HG02610 (cell line): ENCODE results near the gene GLS.
"Not testable (repeated sequence)": the region's sequence is repeated elsewhere in the genome, so short reads cannot be mapped to it uniquely, and the experiment has no call there.

Source experiments
- ATAC-seq: cut with Tn5 transposase; IDR thresholded peaks from one replicate; pipeline ENCODE4 v1.9.1; 2021; ENCODE audit warnings: mild to moderate bottlenecking, moderate library complexity; ENCODE audit not compliant: unreplicated experiment

GLS gene

GRCh38 chr2:190882856-190883582 lies 2.4 kb downstream of the GLS start:
- ATAC-seq, result no peak

GRCh38 chr2:190885844-190886243 lies 5.2 kb downstream of the GLS start:
- not testable (repeated sequence) for ATAC-seq

DNA sequence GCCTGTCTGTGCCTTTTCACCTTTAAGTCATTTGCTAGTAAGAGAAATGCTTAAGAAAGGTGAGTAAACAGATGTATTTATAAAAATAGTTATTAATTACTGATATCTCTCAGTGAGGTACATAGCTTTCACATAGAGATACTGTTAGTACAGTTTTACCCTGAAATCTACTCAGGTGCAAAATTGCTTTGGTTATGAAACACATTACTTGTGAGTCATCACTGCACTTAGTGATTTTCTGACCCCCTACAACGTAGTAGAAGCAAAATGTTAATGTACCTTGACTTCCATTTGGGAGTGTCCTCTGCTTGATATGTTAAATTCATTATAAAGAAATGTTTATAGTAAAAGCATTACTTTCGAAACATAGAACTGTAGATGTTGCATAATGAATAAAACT lies 6.5 kb downstream of the GLS start:
- ATAC-seq, result peak; percentile 83

DNA sequence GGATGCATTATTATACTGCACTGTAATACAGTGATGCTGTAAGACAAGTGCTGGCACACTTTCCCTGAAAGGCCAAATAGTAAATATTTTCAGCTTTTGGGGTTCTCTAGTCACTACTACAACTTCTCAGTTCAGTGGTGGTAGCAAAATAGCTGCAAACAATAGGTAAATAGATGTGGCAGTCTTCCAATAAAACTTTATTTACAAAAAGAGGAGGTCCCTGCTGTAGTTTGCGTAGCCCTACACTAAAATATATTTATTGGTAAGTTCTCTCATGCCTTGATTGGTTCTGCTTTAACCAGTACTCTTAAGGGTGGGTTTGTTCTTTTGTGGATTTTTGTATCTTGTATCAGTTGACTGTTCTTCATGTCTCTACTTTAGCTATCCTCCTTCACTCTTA lies 7.8 kb downstream of the GLS start:
- no peak for ATAC-seq

- no peak for ATAC-seq
Measured at GRCh38 chr2:190889175-190889943, 8.7 kb downstream of the GLS start.

- peak; percentile 50 for ATAC-seq
Measured at GRCh38 chr2:190891372-190891771, 10.8 kb downstream of the GLS start.

GRCh38 chr2:190891889-190892288 lies 11.3 kb downstream of the GLS start:
- no peak for ATAC-seq

- ATAC-seq, result no peak
Measured at GRCh38 chr2:190893157-190893556, 12.5 kb downstream of the GLS start.

DNA sequence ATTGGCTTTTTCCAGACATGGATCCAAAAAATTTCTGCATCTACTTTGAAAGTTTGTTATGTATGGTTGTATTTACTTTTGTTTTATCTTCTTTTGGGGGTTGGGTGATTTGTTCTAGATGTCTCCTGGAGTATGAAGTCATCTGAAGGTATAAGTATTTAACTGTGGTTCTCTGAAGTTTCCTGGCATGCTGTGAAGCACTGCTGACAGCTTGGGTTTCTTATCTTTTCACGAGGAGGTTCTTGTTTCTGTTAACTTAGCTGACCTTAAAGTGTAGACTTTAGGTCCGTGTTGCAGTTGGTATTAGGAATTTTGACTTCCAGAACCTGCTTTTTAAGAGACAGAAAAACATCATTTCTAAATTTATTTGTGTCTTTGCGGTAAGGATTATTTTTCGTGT lies 15.9 kb downstream of the GLS start:
- ATAC-seq, result no peak

GRCh38 chr2:190903693-190904450 lies 23.3 kb downstream of the GLS start:
- no peak for ATAC-seq

DNA sequence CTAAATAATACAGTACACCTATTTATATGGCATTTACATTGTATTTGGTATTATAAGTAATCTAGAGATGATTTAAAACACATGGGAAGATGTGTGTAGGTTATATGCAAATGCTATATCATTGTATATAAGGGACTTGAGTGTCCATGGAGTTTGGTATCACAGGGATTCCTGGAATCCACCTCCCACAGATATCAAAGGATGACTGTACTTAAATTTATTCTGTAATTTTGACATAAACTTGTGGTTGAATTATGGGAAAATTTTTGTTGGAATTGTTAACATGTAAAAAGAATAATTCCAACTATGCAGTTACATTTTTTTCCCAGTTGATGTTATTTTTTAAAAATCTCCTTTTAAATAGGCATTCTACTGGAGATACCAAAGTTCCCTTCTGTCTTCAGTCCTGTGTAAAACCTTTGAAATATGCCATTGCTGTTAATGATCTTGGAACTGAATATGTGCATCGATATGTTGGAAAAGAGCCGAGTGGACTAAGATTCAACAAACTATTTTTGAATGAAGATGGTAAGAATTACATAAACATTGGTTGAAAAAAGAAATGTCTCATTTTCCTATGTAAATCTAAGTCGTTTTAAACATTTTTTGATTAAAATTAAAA lies 24.1 kb downstream of the GLS start:
- no peak for ATAC-seq

DNA sequence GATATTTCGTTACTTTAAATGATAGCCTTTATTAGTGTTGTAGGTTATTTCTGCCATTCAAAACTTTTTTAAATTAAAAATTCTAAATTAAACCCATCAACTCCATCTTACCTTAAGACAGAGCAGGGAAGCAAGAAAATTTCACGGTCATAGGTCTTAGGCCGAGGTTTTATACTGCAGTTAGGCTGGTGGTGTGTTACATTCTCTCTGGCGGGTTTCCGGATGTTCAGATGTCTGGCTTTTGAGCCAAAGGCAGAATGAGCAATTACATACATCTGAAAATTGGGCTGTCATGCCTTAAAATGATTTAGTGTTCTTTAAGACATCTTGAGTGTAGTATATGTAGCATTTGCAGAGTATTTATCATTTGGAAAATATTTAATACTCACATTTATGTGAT lies 27.9 kb downstream of the GLS start:
- ATAC-seq, result no peak

- ATAC-seq, result no peak
Measured at GRCh38 chr2:190909680-190910079, 29.1 kb downstream of the GLS start.

DNA sequence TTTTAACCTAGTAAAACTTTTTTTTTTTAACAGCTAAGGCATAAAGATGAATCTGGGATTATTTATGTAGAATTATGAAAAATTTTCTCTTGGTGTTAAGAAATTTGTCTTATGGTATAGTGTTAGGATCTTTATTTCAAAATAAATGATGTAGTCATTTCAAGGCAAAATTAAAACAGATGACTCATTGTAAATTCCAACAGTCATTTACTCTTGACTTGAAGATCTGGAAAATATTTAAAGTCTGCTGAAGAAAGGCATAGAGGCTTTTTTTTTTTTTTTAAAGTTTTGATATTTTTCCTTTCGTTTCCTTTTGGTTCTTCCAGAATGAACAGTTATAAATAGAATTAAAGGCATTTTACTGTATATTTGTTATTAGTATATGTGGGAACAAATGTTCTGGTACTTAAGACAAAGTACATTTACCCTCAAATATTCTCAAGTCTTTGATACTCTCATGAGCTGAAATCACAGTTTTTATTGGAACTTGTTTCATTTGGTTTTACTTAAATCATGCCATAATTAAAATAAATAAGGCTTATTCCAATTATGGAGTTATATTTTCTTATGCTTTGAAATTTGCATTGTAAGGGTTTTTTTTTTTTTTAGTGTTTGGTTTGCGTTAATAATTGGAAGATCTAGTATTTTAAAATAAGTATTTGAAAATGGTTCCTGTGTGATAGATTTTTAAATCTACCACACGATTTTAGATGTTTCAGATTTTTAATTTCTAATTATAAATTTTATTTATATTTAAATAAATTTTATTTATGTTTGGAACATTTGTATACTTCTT lies 29.9 kb downstream of the GLS start:
- no peak for ATAC-seq

- peak; percentile 93 for ATAC-seq
Measured at GRCh38 chr2:190911813-190912212, 31.2 kb downstream of the GLS start.

DNA sequence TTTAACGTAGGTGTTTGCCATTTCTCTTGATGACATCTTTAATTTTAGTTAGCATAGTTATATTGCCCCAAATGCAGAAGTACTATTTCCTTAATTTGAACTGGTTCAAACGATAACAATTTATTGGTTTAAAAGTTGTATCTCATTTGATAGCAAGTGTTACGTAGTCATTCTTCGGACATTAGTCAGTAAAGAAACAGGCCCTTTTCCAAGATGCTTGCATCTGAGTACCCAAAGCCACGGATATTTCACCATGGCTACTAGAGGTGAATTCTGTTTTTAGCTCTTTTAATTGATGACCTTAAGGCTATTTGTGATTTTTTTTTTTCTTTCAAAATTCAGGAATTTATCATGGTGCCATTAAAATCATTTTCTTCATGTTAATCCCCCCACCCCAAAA lies 32.1 kb downstream of the GLS start:
- no peak for ATAC-seq

DNA sequence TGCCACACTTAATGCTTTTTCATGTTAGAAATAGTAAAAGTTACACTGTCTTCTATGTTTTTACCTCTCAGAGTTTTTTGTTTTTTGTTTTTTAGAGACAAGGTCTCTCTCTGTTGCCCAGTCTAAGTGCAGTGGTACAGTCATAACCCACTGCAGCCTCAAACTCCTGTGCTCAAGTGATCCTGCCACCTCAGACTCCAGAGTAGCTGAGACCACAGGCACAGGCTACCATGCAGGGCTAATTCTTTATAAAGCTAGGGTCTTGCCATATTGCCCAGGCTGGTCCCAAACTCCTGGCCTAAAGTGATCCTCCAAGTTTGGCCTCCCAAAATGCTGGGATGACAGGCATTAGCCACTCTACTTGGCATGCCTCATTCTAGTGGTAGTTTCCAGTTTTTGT lies 33.1 kb downstream of the GLS start:
- ATAC-seq, result no peak

DNA sequence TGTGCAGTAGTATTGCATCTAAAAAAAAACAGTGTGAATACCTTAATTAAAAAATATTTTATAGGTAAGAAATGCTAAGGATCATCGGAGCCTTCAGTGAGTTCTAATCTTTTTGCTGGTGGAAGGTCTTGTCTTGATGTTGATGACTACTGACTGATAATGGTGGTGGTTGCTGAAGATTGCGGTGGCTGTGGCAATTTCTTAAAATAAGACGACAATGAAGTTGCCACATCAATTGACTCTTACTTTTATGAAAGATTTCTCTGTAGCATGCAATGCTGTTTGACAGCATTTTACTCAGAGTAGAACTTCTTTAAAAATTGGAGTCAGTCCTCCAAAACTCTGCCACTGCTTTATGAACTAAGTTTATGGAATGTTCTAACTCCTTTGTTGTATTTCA lies 36.2 kb downstream of the GLS start:
- no peak for ATAC-seq

- ATAC-seq, result no peak
Measured at GRCh38 chr2:190920085-190920484, 39.5 kb downstream of the GLS start.

DNA sequence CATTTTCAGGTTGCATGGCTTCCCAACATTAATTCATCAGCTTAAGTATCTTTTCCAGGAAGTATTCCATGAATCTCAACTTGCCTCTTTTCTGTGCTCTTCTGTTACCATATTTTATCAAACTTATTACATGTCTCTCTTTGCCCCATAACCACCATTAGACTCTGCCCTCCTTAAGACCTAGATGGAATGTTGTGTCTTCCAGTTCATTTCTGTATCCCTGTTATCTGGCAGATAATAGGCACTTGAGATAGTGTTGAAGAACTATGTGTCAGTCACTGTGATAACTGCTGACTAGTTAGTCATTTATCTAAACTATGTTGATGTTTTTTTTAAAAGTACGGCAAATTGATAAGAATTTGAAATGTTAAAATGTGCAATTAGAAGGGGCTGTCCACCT lies 41.8 kb downstream of the GLS start:
- ATAC-seq, result no peak

DNA sequence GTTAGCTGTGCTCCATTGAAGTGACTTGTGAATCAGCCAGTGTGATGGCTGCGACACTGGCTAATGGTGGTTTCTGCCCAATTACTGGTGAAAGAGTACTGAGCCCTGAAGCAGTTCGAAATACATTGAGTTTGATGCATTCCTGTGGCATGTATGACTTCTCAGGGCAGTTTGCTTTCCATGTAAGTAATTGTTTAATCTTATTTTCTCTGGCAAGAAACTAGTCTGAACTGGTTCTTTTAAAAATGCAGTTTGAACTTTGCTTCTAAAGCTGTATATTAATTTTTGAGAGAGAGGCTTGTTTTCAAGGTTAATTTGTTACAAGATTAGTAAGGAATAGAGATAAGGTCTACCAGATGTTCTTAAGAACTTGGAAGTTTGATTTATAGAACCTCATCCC lies 46.7 kb downstream of the GLS start:
- no peak for ATAC-seq
